GM21423 (cell line): ENCODE data around the gene FARP2.
"Not testable (repeated sequence)": the region's sequence is repeated elsewhere in the genome, so short reads cannot be mapped to it uniquely, and the experiment has no call there.

ENCODE experiments used
- ATAC-seq: cut with Tn5 transposase; IDR thresholded peaks from one replicate; pipeline ENCODE4 v1.9.1; 2021; ENCODE audit warnings: mild to moderate bottlenecking, moderate library complexity; ENCODE audit not compliant: unreplicated experiment

The FARP2 gene

DNA sequence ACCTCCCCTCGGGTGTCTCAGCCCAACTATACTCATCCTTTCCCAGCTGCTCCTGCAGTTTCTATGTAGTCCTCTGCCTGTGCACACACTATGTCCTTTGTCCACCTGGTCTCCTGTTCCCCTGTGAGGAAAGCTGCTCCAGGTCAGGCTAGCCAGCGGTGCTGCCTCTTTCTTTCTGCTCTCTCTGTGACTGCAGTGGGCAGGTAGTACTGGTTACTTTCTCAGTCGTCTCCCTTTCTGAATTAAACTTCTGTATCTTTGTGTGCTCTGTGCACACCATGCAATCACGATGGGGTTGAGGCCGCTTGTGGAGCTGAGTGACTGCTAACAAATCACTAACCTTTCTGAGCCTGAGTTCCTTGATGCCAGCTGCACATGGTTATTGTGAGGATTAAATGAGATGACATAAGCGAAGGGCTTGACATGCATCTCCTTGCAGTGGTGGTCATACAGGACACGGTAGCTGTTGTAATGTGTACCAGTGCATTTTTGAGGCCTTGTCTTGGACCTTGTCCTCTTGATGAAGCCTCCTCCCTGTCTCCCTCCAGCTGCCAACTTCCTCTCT, 3.5 kb downstream of the FARP2 start:
- no peak for ATAC-seq

GRCh38 chr2:241363426-241363825, 7.3 kb downstream of the FARP2 start:
- no peak for ATAC-seq

DNA sequence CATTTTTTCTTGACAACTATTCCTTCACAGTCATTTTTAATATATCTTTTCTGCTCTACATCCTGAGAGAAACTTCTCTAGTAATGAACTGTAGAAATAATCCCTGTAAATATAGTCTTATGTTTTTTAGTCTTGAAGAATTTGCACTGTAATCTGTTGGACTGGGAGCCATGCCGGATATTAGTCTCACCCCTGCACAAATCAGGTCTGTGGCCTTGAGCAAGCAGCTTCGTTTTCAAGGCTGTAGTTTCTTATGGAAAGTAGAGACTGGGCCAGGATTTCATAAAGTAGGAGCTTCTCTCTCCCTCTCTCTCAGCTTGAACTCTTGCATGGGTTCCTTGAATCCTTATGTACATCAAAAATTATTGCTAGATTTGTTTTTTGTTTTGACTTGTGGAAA, 8.7 kb downstream of the FARP2 start:
- no peak for ATAC-seq

- no peak for ATAC-seq
Measured at GRCh38 chr2:241366678-241367077, 10.6 kb downstream of the FARP2 start.

DNA sequence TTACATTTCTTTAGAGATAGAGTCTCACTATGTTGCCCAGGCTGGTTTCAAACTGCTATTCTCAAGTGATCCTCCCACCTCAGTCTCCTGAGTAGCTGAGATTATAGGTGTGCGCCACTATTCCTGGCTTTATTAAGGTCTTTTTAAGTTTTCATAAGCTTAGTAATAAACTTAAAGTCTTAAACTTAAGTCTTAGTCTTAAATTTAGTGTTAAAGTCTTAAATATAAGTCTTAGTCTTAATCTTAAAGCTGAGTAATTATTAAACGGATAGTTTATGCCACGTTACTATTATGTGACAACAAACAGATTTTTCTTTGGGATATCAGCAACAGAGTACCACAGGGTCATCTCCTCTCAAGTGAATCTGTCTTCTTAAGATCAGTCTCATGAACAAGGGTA, 12.6 kb downstream of the FARP2 start:
- ATAC-seq = no peak

- ATAC-seq = no peak
Measured at GRCh38 chr2:241372361-241372992, 16.4 kb downstream of the FARP2 start.

- ATAC-seq = no peak
Measured at GRCh38 chr2:241373446-241373845, 17.4 kb downstream of the FARP2 start.

DNA sequence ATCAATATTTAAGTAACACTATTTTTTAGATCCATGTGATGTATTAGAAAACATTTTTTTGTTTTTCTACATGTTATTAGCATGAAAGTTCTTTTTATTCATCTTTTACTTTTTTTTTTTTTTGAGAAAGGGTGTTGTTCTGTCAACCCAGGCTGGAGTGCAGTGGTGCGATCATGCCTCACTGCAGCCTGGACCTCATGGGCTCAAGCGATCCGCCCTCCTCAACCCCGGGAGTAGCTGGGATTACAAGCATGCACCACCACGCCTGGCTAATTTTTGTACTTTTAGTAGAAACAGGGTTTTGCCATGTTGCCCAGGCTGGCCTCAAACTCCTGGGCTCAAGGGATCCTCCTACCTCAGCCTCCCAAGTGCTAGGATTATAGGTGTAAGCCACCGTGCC, 17.8 kb downstream of the FARP2 start:
- ATAC-seq = not testable (repeated sequence)

- ATAC-seq = no peak
Measured at GRCh38 chr2:241375300-241375699, 19.2 kb downstream of the FARP2 start.

DNA sequence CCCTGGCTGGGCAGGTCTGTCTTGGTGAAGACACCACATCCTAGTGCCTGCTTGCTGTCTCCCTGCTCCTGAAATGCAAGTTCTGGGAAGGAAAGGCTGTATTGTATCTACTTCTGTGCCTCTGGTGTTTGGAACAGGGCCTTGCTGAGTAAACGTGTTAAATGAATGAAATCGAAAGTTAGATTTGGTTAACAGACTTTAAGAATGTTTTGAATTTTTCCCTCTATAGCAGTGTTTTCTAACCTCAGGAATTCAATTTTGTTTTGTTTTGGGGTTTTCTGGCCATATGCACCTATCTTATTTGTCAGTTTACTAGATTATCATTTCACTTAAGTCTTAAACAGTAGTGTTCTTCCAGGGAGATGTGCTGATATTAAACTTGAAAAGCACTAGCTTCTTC, 20.7 kb downstream of the FARP2 start:
- no peak for ATAC-seq

GRCh38 chr2:241378816-241379215, 22.7 kb downstream of the FARP2 start:
- no peak for ATAC-seq

DNA sequence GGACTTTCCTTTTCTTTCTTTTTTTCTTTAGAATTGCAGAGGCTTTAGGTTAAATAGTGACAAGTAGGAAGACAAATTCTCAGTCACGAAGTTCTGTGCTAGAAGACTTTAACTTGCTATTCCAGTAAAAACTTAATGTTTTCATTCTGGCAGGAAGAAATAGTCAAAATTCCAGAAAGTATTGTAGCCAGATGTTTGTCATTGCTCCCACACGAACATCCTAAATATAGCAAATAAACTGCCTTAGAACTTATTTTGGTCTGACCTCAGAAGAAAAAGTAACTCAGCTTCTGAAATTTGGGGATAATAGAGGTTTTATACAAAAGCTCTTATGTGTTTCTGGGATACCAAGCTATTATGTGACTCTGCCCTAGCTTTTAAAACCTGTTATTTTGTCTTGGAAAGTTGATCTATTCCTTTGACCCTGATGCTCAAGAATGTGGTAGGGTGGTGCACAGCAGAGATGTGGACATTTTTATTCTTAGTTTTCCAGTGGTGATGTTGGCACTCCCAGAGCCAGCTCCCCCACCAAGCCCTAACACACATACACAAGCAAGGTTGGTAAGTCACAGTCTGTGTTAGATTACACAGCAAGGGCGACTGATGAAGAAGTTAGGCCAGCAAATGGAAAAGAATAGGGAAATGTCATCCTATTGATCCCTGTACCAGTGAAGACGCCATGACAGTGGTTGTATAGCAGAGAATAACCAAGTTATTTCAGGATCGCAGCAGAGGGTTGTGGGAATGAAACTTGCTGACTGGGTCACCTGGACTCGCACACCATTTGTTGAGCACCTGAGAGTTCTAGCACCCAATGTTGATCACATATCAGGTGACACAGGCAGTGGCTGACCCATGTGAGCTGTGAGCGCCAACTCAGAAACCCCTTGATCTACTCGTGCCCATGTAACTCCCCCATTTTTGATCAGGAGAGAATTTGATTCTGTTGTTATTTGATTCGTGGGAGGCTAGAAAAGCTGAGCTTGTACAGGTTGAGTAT, 23.7 kb downstream of the FARP2 start:
- no peak for ATAC-seq

DNA sequence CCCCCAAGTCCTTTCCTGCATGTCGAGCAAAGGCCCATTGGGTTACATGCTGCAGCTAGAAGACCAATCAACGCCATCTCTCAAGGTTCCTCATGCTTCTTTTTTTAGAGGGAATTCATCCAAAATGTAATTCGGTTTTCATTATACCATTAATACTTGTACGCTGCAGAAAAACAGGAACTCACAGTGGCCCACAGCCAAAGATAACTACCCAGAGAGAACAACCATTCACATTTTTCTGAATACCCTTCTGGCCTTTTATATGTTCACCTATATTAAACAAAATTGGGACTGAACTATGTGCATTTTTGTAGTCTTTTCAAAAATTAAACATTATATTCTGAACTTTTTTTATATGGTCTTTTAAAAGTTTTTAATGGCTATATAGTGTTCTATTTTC, 25.8 kb downstream of the FARP2 start:
- no peak for ATAC-seq

- not testable (repeated sequence) for ATAC-seq
Measured at GRCh38 chr2:241385450-241385849, 29.4 kb downstream of the FARP2 start.

- no peak for ATAC-seq
Measured at GRCh38 chr2:241386519-241386918, 30.4 kb downstream of the FARP2 start.

- no peak for ATAC-seq
Measured at GRCh38 chr2:241389697-241390096, 33.6 kb downstream of the FARP2 start.

DNA sequence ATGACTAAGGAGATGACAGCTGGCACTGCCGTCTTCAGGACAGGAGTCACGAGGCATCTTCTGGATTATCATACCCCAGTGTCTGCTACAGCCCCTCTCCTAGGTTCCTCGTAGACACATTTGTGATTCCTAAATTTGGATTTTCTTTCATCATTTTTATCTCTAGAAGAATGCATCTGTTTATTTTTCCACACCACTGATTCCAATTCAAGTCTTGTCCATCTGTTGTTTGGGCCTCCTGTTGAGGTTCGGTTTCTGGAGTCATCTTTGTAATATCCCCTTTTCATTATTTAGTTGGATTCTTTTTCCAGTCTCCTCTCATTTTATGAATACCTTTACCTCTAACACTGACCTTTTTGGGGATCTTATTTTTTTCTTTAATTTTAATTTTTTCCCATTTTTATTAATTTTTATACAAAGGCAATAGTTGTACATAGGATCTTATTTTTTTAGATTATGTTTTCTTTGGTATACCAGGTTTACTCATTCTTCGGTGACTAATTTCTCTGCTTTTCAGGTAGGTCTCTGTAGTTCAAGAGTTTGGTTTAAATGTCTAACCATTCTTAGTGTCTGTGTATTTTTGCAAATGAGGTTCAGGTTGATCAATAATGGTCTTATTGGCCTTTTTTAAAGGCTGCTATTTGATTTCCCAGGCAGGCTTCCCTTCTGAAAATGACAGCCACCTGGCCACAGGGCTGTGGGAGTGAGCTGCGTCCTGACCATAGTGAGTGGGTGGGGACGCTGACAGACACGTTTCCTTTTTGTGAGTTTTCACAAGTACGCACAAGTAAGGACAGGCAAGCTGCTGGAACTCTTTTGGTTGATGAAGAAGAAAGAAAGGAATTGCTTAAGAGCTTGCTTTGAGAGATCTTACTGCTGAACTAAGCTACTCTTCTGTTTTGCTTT, 34.5 kb downstream of the FARP2 start:
- ATAC-seq = no peak

DNA sequence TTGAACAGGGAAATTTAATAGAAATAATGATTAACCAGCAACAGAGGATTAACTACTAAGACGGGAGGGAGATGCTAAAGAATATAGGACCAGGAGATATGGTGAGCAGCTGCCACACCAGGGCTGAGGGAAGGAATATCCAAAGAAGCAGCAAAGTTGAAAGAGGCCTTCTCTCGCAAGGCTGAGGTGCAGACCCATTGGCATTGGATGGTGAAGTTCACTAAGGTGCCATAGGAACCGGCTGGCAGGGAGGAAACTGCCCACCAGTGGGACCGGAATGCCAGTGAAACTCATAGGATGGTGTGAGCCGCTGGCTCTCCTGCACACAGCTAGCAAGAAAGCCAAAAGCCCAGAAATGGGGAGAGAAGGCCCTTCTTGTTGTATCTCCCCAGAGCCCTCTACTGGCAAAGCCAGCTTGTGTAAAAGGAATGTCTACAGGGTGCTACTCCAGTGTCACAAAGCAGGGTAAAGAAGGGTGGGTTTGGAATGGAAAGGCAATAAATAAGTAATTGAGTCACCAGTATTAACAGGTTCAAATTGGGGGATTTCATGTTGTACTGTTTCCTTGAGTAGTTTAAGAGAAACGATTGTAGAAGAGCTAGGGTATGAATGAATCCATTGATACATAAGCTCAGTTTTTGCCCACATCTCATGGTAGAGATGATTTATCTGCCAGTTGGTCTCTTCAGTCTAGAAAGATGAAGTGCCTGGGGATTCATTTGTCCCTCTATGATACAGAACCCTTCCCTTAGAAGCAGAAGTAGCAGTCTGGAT, 36.0 kb downstream of the FARP2 start:
- no peak for ATAC-seq

DNA sequence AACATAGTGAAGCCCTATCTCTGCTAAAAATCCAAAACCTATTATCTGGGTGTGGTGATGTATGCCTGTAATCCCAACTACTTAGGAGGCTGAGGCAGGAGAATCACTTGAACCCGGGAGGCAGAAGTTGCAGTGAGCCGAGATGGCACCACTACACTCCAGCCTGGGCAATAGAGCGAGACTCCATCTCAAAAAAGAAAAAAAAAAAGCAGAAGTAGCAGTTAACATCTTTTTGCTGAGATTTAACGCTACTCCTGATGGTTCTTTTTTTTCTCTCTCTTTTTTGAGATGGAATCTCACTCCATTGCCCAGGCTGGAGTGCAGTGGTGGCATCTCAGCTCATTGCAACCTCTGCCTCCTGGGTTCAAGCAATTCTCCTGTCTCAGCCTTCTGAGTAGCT, 36.7 kb downstream of the FARP2 start:
- not testable (repeated sequence) for ATAC-seq
